ENCODE measurements around the gene RLN3. TPM values are rescaled to one million over a fixed set of nuclear protein-coding genes. Genes with fewer than 3 reads are reported as not detected.

Gene RLN3
- total RNA-seq, 1 donor from 2014 or later, result not detected

DNA sequence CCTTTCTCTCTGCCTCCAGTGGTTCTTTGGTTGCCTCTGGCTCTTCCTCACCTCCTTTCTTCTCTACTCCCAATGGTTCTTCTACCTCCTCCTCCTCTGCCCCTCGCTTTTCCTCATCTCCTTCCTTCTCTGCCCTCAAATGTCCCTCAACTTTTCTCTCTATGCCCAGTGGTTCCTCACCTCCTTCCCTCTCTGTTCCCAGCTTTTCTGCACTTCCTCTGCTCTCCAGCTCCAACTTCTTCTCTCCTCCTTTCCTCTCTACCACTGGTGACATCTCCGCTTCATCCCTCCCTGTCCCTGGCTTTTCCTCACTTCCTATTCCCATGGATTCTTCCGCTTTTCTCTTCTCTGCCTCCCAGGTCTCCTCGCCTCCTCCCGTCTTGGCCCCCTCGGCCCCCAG lies 26.2 kb downstream of the RLN3 start:
- no peak overlapping the region for H3K4me3 Mint-ChIP-seq (ENCODE audit: unreplicated experiment)
- H3K9me3 Mint-ChIP-seq (ENCODE audit: unreplicated experiment), result no peaks in the 10 kb centered on the region
- H3K27ac Mint-ChIP-seq (ENCODE audit: unreplicated experiment), result no peak overlapping the region
- peaks cover 4% of the 10 kb centered on the region for H3K36me3 Mint-ChIP-seq (ENCODE audit: low read depth, unreplicated experiment)
- TF ChIP-seq, protein P1, sequence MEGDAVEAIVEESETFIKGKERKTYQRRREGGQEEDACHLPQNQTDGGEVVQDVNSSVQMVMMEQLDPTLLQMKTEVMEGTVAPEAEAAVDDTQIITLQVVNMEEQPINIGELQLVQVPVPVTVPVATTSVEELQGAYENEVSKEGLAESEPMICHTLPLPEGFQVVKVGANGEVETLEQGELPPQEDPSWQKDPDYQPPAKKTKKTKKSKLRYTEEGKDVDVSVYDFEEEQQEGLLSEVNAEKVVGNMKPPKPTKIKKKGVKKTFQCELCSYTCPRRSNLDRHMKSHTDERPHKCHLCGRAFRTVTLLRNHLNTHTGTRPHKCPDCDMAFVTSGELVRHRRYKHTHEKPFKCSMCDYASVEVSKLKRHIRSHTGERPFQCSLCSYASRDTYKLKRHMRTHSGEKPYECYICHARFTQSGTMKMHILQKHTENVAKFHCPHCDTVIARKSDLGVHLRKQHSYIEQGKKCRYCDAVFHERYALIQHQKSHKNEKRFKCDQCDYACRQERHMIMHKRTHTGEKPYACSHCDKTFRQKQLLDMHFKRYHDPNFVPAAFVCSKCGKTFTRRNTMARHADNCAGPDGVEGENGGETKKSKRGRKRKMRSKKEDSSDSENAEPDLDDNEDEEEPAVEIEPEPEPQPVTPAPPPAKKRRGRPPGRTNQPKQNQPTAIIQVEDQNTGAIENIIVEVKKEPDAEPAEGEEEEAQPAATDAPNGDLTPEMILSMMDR (IDR thresholded peaks at IDR 0.05; ENCODE audit: unreplicated experiment), result no peak
- DNase-seq (ENCODE audit: low spot score), result no peak
- peaks cover 11% of the 10 kb centered on the region for H3K27me3 Mint-ChIP-seq (ENCODE audit: unreplicated experiment)
- peaks cover 8% of the 10 kb centered on the region for H3K4me1 Mint-ChIP-seq (ENCODE audit: unreplicated experiment)

DNA sequence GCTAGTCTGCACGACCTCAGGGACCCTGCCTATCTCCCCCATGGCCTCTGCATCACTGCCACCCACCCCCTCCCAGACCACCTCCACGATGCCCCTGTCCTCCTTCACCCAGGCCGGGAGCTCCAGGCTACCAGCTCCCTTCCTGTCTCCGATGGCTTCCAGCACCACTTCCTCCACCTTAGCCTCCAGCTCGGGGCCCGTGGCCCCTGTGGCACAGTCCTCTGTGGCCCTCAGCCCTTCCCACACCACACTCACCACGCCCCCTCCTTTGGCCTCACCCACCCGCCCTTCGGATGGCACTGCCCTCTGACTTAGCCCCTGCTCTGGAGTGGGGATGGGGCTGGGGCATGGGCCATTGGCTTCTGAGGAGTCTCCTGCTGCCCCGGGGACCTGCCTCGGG lies 26.8 kb downstream of the RLN3 start:
- Mint-ChIP-seq H3K27me3 (ENCODE audit: unreplicated experiment) (peaks cover 11% of the 10 kb centered on the region), H3K9me3 (ENCODE audit: unreplicated experiment) (no peaks in the 10 kb centered on the region), H3K4me1 (ENCODE audit: unreplicated experiment) (peaks cover 8% of the 10 kb centered on the region), H3K36me3 (ENCODE audit: low read depth, unreplicated experiment) (peaks cover 4% of the 10 kb centered on the region), H3K27ac (ENCODE audit: unreplicated experiment) (no peak overlapping the region), H3K4me3 (ENCODE audit: unreplicated experiment) (no peak overlapping the region)
- no peak for DNase-seq (ENCODE audit: low spot score)
- TF ChIP-seq, protein P1 (IDR thresholded peaks at IDR 0.05; ENCODE audit: unreplicated experiment), result no peak

DNA sequence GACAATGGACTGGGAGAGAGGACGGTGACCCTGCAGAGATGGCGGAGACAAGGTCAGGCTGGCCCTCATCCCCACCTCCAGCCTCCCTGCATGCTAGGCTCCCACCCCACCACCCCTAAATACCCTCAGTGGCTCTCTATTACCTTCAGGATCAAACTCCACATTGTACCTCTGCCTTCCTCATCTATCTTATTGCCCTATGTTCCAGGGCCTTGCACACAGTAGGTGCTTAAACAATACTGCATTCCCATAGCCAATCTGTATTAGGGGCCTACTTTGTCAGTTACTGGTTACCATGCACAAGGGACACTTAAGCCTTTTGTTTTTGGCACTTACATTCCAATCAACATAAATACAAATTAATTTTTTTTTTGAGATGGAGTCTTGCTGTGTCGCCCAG lies 27.4 kb downstream of the RLN3 start:
- no peak for DNase-seq (ENCODE audit: low spot score)
- no peaks in the 10 kb centered on the region for H3K9me3 Mint-ChIP-seq (ENCODE audit: unreplicated experiment)
- TF ChIP-seq, protein P1 (IDR thresholded peaks at IDR 0.05; ENCODE audit: unreplicated experiment), result no peak
- peaks cover under 1% of the 10 kb centered on the region for H3K36me3 Mint-ChIP-seq (ENCODE audit: low read depth, unreplicated experiment)
- peaks cover 8% of the 10 kb centered on the region for H3K4me1 Mint-ChIP-seq (ENCODE audit: unreplicated experiment)
- no peak overlapping the region for H3K4me3 Mint-ChIP-seq (ENCODE audit: unreplicated experiment)
- peaks cover 11% of the 10 kb centered on the region for H3K27me3 Mint-ChIP-seq (ENCODE audit: unreplicated experiment)
- no peak overlapping the region for H3K27ac Mint-ChIP-seq (ENCODE audit: unreplicated experiment)

DNA sequence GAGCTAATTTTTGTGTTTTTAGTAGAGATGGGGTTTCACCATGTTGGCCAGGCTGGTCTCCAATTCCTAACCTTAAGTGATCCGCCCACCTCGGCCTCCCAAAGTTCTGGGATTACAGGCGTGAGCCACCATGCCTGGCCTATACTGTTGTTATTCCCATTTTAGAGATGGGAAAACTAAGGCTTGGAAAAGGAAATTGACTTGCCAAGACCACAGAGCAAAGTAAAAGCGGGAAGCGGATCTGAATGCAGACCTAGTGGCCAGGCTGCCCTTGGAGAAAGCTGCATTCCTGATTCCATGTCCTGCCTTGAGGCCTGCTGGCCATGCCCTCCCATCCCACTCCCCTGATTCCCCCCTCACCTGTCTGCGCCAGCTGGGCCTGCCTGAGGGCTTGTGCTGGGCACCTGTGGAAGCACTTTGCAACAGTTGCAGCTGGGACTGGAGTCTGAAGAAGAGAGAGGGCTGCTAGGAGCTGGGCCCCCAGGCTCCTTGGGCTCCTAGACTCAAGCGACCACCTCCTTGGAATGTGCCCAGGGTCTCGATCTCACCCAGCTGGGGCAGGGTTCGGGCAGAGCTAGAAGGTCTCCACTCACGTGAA lies 28.2 kb downstream of the RLN3 start:
- no peaks in the 10 kb centered on the region for H3K36me3 Mint-ChIP-seq (ENCODE audit: low read depth, unreplicated experiment)
- H3K4me1 Mint-ChIP-seq (ENCODE audit: unreplicated experiment), result peaks cover 8% of the 10 kb centered on the region
- H3K27me3 Mint-ChIP-seq (ENCODE audit: unreplicated experiment), result peaks cover 11% of the 10 kb centered on the region
- H3K4me3 Mint-ChIP-seq (ENCODE audit: unreplicated experiment), result no peak overlapping the region
- DNase-seq (ENCODE audit: low spot score), result no peak
- H3K9me3 Mint-ChIP-seq (ENCODE audit: unreplicated experiment), result no peaks in the 10 kb centered on the region
- TF ChIP-seq, protein P1 (IDR thresholded peaks at IDR 0.05; ENCODE audit: unreplicated experiment), result no peak
- no peak overlapping the region for H3K27ac Mint-ChIP-seq (ENCODE audit: unreplicated experiment)

DNA sequence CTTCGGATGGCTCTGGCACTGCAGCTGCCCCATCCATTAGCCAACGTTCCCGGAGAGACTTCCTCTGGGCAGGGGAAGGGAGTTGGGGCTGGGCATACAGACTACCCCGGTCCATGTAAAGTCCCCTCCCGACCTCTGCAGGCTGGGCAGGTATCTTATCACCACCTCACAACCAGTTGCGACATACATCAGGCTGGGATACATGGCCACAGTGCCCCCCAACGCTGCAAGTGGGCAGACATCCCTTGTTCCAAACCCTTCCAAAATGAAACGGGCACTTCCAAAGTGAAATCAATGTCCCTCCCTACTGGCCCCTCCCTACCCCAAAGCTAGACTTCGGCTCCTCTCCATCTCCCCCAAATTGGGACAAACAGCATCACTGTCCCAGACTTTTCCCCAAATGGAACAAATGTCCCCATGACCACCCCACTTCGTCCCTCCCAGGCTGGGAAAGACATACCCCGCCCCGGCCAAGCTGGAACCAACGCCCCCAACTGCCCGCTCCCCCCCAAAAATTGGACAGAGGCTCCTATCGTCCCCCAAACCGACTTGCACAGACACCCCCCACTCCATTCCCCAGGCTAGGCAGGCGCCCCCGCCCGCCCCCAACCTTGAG lies 28.9 kb downstream of the RLN3 start:
- no peak overlapping the region for H3K27ac Mint-ChIP-seq (ENCODE audit: unreplicated experiment)
- H3K4me3 Mint-ChIP-seq (ENCODE audit: unreplicated experiment), result no peak overlapping the region
- H3K4me1 Mint-ChIP-seq (ENCODE audit: unreplicated experiment), result peaks cover 8% of the 10 kb centered on the region
- H3K27me3 Mint-ChIP-seq (ENCODE audit: unreplicated experiment), result peaks cover 11% of the 10 kb centered on the region
- TF ChIP-seq, protein P1 (IDR thresholded peaks at IDR 0.05; ENCODE audit: unreplicated experiment), result no peak
- no peak for DNase-seq (ENCODE audit: low spot score)
- H3K36me3 Mint-ChIP-seq (ENCODE audit: low read depth, unreplicated experiment), result no peaks in the 10 kb centered on the region
- H3K9me3 Mint-ChIP-seq (ENCODE audit: unreplicated experiment), result no peaks in the 10 kb centered on the region

All from endothelial cell (in vitro differentiated cells).